T-cell (primary cell): ENCODE data around the gene RPRD2. TPM values are rescaled to one million over a fixed set of nuclear protein-coding genes. Genes with fewer than 3 reads are reported as not detected.
A peak's percentile ranks its signal among the peaks of the same experiment; 100 is the strongest.

Experiments
- ATAC-seq, 4 experiments: fragments of 200-7000 bp in 3 of 4; fragments of 150-1000 bp in 1 of 4; cut with Tn5 transposase; replicated peaks in 1 of 4; 1 replicate in 3 of 4; 2 replicates in 1 of 4; pipeline ENCODE4 v1.10.0; 2021; ENCODE audit warnings: moderate library complexity in 3 of 4, mild to moderate bottlenecking in 2 of 4, moderate number of reproducible peaks in 1 of 4
- CTCF ChIA-PET, 2 donors: fragments of 300-600 bp; sonication (Branson Sonifier 250); formaldehyde crosslinking; loops; one replicate each; lab custom pipeline; 2022; ENCODE audit warnings: antibody characterized with exemption in 2 of 2; lab: Charles Lee
- POLR2A ChIA-PET, 2 donors: fragments of 300-600 bp; sonication (Branson Sonifier 250); formaldehyde crosslinking; loops; one replicate each; lab custom pipeline; 2022; ENCODE audit warnings: antibody characterized with exemption in 2 of 2; lab: Charles Lee
- DNase-seq, 35 experiments: peaks; one replicate each; pipeline versions ENCODE4 v3.0.0 to v3.0.0-alpha.2; 2013 to 2023
- H3K27ac ChIP-seq: one replicate; pipeline ENCODE4 v1.5.1; 2013; ENCODE audit warnings: low read length
- H3K27me3 ChIP-seq, 2 experiments: replicated peaks in 1 of 2; 1 replicate in 1 of 2; 2 replicates in 1 of 2; pipeline versions ENCODE4 v1.6.1 to v1.7.0; 2013; ENCODE audit warnings: low read length in 1 of 2, mixed read lengths in 1 of 2; ENCODE audit not compliant: control insufficient read depth in 2 of 2, insufficient read depth in 2 of 2; ENCODE audit errors: extremely low read depth in 1 of 2
- H3K36me3 ChIP-seq, 2 donors: 1 replicate in 1 of 2; 2 replicates in 1 of 2; pipeline versions ENCODE4 v1.6.1 to v1.7.0; 2013; ENCODE audit warnings: low read length in 1 of 2; ENCODE audit not compliant: control insufficient read depth in 2 of 2, insufficient read depth in 1 of 2; ENCODE audit errors: extremely low read depth in 1 of 2
- H3K4me1 ChIP-seq, 2 experiments: 1 replicate in 1 of 2; 2 replicates in 1 of 2; pipeline versions ENCODE4 v1.6.1 to v1.7.0; 2013; ENCODE audit warnings: low read length in 2 of 2, mixed read lengths in 1 of 2; ENCODE audit not compliant: insufficient read depth in 2 of 2, control insufficient read depth in 1 of 2; ENCODE audit errors: extremely low read depth in 1 of 2
- H3K4me3 ChIP-seq, 2 donors: 1 replicate in 1 of 2; 2 replicates in 1 of 2; pipeline versions ENCODE4 v1.5.1 to v1.7.0; 2013; ENCODE audit warnings: mild to moderate bottlenecking in 2 of 2, low read length in 1 of 2, moderate library complexity in 1 of 2; ENCODE audit not compliant: control insufficient read depth in 1 of 2; ENCODE audit errors: extremely low read depth in 1 of 2
- H3K9me3 ChIP-seq: 2 replicates; pipeline ENCODE4 v1.7.0; 2013
- H3K27ac Mint-ChIP-seq, 2 donors: one replicate each; pipeline ENCODE4 v1.8.0; 2020 to 2021; ENCODE audit warnings: mild to moderate bottlenecking in 2 of 2, mixed read lengths in 2 of 2
- H3K27me3 Mint-ChIP-seq, 2 donors: one replicate each; pipeline ENCODE4 v1.8.0; 2021 to 2022; ENCODE audit warnings: mixed read lengths in 2 of 2
- H3K36me3 Mint-ChIP-seq: one replicate; pipeline ENCODE4 v1.8.0; 2021; ENCODE audit warnings: mixed read lengths
- H3K4me1 Mint-ChIP-seq, 3 donors: one replicate each; pipeline ENCODE4 v1.8.0; 2020 to 2022; ENCODE audit warnings: mixed read lengths in 3 of 3, mild to moderate bottlenecking in 1 of 3
- H3K4me3 Mint-ChIP-seq, 3 donors: one replicate each; pipeline ENCODE4 v1.8.0; 2020 to 2022; ENCODE audit warnings: mild to moderate bottlenecking in 3 of 3, mixed read lengths in 3 of 3, moderate library complexity in 3 of 3
- H3K9me3 Mint-ChIP-seq, 3 donors: one replicate each; pipeline ENCODE4 v1.8.0; 2020 to 2022; ENCODE audit warnings: mixed read lengths in 3 of 3
- WGBS: methylation state at CpG from one replicate; pipeline ENCODE4 v1.1.5; 2013; ENCODE audit warnings: missing lambda C conversion rate; ENCODE audit not compliant: insufficient coverage; 5-methylcytosine and 5-hydroxymethylcytosine counted together
- total RNA-seq, 35 experiments: library from RNA in 6 of 35; stranded (reverse) in 6 of 35; fragments of 120-200 nt in 1 of 35; gene quantifications; one replicate each; pipeline versions ENCODE4 v1.2.1 to v1.2.4 and lab custom pipeline; 2013 to 2026

RPRD2 gene
- total RNA-seq, 5 donors from 2014 or later (not counting 1 experiment from before 2014, with no cell fraction given): 44.2 to 50.6 (median 46.7) TPM

DNA sequence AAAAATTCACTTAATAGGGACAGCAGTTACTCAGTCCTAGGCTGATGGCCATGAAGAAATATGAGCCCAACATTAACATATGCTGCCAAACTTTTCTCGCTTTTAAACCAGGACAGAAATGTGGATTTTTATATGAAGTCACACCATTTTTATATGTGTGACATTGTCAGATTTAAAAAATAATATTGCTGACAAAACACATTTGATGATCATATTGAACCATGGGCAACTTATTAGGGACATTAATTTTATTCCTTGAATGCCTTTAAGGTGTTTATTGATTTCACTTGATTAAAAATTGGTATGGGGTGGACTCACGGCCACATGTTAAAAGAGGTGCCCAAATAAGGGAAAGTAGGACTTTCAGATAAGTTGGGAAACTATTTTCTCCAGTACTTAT, 58.6 kb downstream of the RPRD2 start:
- ATAC-seq (no peak), DNase-seq (no peak)
- Histone ChIP-seq H3K36me3 (peaks cover 0 to 21% of the 10 kb centered on the region in 2 donors), H3K27ac (no peak overlapping the region), H3K27me3 (no peaks in the 10 kb centered on the region), H3K4me1 (no peaks in the 10 kb centered on the region), H3K9me3 (no peaks in the 10 kb centered on the region), H3K4me3 (no peak overlapping the region)
- Mint-ChIP-seq H3K4me3 (no peak overlapping the region), H3K36me3 (peaks cover 20% of the 10 kb centered on the region), H3K4me1 (peaks cover 9 to 16% (median 12%) of the 10 kb centered on the region in 3 donors), H3K27me3 (no peaks in the 10 kb centered on the region), H3K9me3 (no peaks in the 10 kb centered on the region), H3K27ac (no peak overlapping the region)
- no CpG with 5 or more reads among the region's 2 CpGs for WGBS
- ChIA-PET CTCF (no interaction called here), POLR2A (no interaction called here)

DNA sequence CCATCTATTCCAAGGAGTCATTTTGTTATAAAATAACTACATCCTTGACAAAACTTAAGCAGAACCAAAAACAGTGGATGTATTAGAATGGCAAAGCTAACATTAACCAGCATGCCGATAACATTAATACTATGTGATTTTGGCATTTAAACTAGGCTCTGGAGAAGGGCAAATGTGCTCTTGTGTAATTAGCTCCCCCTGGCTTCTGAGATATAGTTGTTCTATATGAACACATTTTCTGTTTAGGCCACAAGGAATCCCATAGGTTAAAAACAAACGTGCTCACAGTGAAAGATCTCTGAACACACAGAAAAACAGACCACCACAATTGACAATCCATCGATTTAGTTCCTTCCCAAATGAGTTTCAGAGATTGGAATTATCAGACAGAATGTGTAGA, 65.9 kb downstream of the RPRD2 start:
- Mint-ChIP-seq H3K36me3 (peaks cover 10% of the 10 kb centered on the region), H3K4me3 (no peak overlapping the region), H3K27ac (peak overlapping the region; percentile 39 to 67), H3K27me3 (no peaks in the 10 kb centered on the region), H3K4me1 (peaks cover 17 to 23% (median 19%) of the 10 kb centered on the region in 3 donors), H3K9me3 (no peaks in the 10 kb centered on the region)
- no peak overlapping the region for H3K4me3 ChIP-seq
- H3K9me3 ChIP-seq: no peaks in the 10 kb centered on the region
- ATAC-seq (peak in 2 of 4 experiments; percentile 47 to 50), DNase-seq (peak in 1 of 35 experiments; percentile 37)
- H3K4me1 ChIP-seq: no peaks in the 10 kb centered on the region
- H3K27me3 ChIP-seq: no peaks in the 10 kb centered on the region
- no peak overlapping the region for H3K27ac ChIP-seq
- CTCF ChIA-PET: interaction anchor here (0.6 to 1.0 kb wide), 4 partner anchors 54 to 181 kb away, joined by 3 to 5 read pairs (median 4); no protein-coding TSS in a partner anchor
- 100% methylated on average over 1 of the region's 3 CpGs for WGBS
- peaks cover 0 to 10% of the 10 kb centered on the region in 2 donors for H3K36me3 ChIP-seq
- POLR2A ChIA-PET: no interaction called here

DNA sequence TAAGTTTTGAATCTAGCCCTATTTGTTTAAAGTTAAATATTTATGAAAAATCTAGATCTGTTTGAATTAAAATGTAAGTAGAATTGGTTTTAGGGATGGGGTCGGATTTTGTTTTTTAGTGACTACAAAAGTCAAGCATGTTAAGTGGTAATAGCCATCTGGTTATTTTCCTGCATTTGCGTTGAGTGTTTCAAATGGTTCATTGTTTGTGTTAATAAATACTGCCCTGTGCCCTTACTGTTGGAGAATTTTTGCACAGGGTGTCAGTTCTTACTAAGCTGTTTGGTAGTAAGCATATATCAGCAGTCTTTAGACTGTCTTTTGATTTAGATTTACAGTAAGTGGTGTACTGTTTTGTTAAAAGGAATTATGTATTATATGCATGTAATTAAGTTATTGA, 77.2 kb downstream of the RPRD2 start:
- ATAC-seq (no peak), DNase-seq (no peak)
- no peaks in the 10 kb centered on the region for H3K27me3 ChIP-seq
- H3K4me1 ChIP-seq: no peaks in the 10 kb centered on the region
- WGBS: 100% methylated on average over 2 of the region's 2 CpGs
- no peak overlapping the region for H3K4me3 ChIP-seq
- H3K27ac ChIP-seq: no peak overlapping the region
- Mint-ChIP-seq H3K27ac (peak overlapping the region in 1 of 2 donors; percentile 31), H3K4me3 (no peak overlapping the region), H3K4me1 (peaks cover 0 to 7% (median 4%) of the 10 kb centered on the region in 3 donors), H3K9me3 (no peaks in the 10 kb centered on the region), H3K27me3 (no peaks in the 10 kb centered on the region), H3K36me3 (peaks cover 36% of the 10 kb centered on the region)
- H3K36me3 ChIP-seq: peaks cover 4 to 45% of the 10 kb centered on the region in 2 donors
- CTCF ChIA-PET: no interaction called here
- POLR2A ChIA-PET: no interaction called here
- H3K9me3 ChIP-seq: no peaks in the 10 kb centered on the region

DNA sequence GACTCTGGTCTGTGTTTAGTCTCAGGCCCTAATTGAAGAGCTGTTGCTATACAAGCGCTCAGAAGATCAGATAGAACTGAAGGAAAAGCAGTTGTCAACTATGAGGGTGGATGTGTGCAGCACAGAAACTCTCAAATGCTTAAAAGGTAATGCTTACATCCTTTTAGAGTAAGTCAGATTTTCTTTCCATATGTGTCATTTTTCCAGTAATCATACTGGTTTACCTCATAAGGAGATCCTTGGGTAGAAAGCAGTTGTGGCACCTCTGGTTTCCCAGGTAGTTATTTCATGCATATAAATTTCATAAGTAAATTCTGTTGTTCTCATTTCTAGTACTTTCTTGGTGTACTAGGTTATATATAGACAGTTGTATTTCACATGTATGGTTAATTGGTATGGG, 80.3 kb downstream of the RPRD2 start:
- 100% methylated on average over 1 of the region's 1 CpG for WGBS
- no peaks in the 10 kb centered on the region for H3K9me3 ChIP-seq
- peak overlapping the region; percentile 6 to 18 for H3K27ac Mint-ChIP-seq
- H3K27me3 ChIP-seq: no peaks in the 10 kb centered on the region
- peaks cover 2 to 8% (median 7%) of the 10 kb centered on the region in 3 donors for H3K4me1 Mint-ChIP-seq
- peaks cover 46% of the 10 kb centered on the region for H3K36me3 Mint-ChIP-seq
- ATAC-seq: no peak
- H3K27ac ChIP-seq: no peak overlapping the region
- H3K4me3 Mint-ChIP-seq: no peak overlapping the region
- H3K9me3 Mint-ChIP-seq: no peaks in the 10 kb centered on the region
- H3K4me1 ChIP-seq: no peaks in the 10 kb centered on the region
- H3K36me3 ChIP-seq: peaks cover 6 to 62% of the 10 kb centered on the region in 2 donors
- POLR2A ChIA-PET: interaction anchor here in 1 of 2 donors (0.6 kb wide), 1 partner anchor 86 kb away, joined by 3 read pairs; no protein-coding TSS in a partner anchor
- CTCF ChIA-PET: no interaction called here
- no peaks in the 10 kb centered on the region for H3K27me3 Mint-ChIP-seq
- DNase-seq: no peak
- H3K4me3 ChIP-seq: no peak overlapping the region

DNA sequence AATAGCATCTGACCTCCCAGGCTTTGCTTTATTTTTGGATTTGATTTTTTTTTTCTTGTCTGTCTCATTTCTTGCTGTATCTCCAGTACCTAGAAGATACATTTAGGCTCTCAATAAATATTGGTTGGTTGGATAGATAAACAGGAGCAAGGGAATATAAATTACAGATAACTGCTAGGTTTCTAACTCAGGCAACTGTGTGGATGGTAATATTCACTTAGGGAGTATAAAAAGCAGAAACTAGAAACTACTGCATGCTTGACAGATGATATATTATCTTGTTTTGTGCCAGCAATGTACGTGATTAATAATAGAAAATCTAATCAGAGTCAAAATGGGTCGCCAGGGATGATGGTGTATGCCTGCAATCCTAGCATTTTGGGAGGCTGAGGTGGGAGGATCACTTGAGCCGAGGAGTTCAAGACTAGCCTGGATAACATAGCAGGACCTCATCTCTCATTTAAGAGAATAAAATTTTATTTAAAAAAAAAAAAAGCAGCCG, 92.2 kb downstream of the RPRD2 start:
- DNase-seq (no peak), ATAC-seq (no peak)
- ChIA-PET CTCF (no interaction called here), POLR2A (no interaction called here)
- Histone ChIP-seq H3K9me3 (no peaks in the 10 kb centered on the region), H3K4me1 (no peaks in the 10 kb centered on the region), H3K36me3 (peaks cover 6 to 56% of the 10 kb centered on the region in 2 donors), H3K4me3 (no peak overlapping the region), H3K27me3 (no peaks in the 10 kb centered on the region), H3K27ac (no peak overlapping the region)
- Mint-ChIP-seq H3K4me3 (no peak overlapping the region), H3K27ac (peak overlapping the region; percentile 23 to 72), H3K36me3 (peaks cover 36% of the 10 kb centered on the region), H3K9me3 (no peaks in the 10 kb centered on the region), H3K4me1 (peaks cover 5 to 6% (median 5%) of the 10 kb centered on the region in 3 donors), H3K27me3 (no peaks in the 10 kb centered on the region)
- no CpG with 5 or more reads among the region's 4 CpGs for WGBS

DNA sequence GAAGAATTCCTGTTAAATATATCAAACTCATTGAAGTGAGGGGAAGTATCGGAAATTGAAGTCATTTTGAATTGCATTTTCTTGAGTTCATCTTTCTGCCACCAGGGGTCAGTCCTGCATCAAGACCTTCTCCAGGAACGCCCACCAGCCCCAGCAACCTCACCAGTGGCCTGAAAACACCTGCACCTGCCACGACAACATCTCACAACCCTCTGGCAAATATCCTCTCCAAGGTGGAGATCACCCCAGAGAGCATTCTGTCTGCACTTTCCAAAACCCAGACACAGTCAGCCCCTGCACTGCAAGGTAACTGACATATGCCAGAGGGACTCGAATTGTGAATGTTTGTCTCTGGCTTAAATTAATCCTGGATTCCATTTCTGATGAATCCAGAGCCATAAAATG, 100.5 kb downstream of the RPRD2 start:
- Mint-ChIP-seq H3K4me1 (peaks cover 4 to 7% (median 4%) of the 10 kb centered on the region in 3 donors), H3K36me3 (peaks cover 21% of the 10 kb centered on the region), H3K9me3 (no peaks in the 10 kb centered on the region), H3K27me3 (no peaks in the 10 kb centered on the region), H3K27ac (peak overlapping the region; percentile 8 to 49), H3K4me3 (no peak overlapping the region)
- Histone ChIP-seq H3K4me1 (no peaks in the 10 kb centered on the region), H3K27me3 (no peaks in the 10 kb centered on the region), H3K4me3 (no peak overlapping the region), H3K27ac (no peak overlapping the region), H3K36me3 (peaks cover 3 to 48% of the 10 kb centered on the region in 2 donors), H3K9me3 (no peaks in the 10 kb centered on the region)
- 17% methylated on average over 2 of the region's 4 CpGs for WGBS
- ChIA-PET CTCF (interaction anchor here (0.9 to 1.0 kb wide), 2 partner anchors 96 to 100 kb away, joined by 3 to 5 read pairs; no protein-coding TSS in a partner anchor), POLR2A (interaction anchor here in 1 of 2 donors (0.8 kb wide), 1 partner anchor 96 kb away, joined by 3 read pairs; no protein-coding TSS in a partner anchor)
- DNase-seq (peak; percentile 9 to 84 (median 64)), ATAC-seq (peak; percentile 66 to 85 (median 72))
